DND-41 (cell line): ENCODE results near the gene OGG1.

Experiments
- EZH2 ChIP-seq: IDR thresholded peaks from 3 replicates; pipeline ENCODE4 v1.6.1; 2012; ENCODE audit warnings: borderline replicate concordance, low read depth, mild to moderate bottlenecking, moderate library complexity, low read length, inconsistent platforms; ENCODE audit not compliant: severe bottlenecking
- TF ChIP-seq, protein P1 (sequence below): IDR thresholded peaks from 2 replicates; pipeline ENCODE4 v1.5.1; 2012; ENCODE audit warnings: borderline replicate concordance, low read length, moderate library complexity, mild to moderate bottlenecking; ENCODE audit not compliant: poor library complexity, severe bottlenecking; ENCODE audit errors: extremely low read depth

DNA sequence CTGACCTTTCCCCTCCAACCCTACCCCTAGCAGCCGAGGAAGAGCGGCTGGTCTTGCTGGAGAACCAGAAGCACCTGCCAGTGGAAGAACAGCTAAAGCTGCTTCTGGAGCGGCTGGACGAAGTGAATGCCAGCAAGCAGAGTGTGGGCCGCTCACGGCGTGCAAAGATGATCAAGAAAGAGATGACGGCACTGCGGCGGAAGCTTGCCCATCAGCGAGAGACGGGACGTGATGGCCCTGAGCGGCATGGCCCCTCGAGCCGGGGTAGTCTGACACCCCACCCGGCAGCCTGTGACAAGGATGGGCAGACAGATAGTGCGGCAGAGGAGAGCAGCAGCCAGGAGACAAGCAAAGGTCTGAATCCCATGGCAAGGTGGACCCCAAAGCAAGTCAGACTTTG lies 6.2 kb upstream of the OGG1 start:
- TF ChIP-seq, protein P1, sequence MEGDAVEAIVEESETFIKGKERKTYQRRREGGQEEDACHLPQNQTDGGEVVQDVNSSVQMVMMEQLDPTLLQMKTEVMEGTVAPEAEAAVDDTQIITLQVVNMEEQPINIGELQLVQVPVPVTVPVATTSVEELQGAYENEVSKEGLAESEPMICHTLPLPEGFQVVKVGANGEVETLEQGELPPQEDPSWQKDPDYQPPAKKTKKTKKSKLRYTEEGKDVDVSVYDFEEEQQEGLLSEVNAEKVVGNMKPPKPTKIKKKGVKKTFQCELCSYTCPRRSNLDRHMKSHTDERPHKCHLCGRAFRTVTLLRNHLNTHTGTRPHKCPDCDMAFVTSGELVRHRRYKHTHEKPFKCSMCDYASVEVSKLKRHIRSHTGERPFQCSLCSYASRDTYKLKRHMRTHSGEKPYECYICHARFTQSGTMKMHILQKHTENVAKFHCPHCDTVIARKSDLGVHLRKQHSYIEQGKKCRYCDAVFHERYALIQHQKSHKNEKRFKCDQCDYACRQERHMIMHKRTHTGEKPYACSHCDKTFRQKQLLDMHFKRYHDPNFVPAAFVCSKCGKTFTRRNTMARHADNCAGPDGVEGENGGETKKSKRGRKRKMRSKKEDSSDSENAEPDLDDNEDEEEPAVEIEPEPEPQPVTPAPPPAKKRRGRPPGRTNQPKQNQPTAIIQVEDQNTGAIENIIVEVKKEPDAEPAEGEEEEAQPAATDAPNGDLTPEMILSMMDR: no peak
- TF ChIP-seq EZH2: no peak
